ENCODE results near the gene POLR2L. TPM values are rescaled to one million over a fixed set of nuclear protein-coding genes. Genes with fewer than 3 reads are reported as not detected.

Gene POLR2L
- total RNA-seq, 6 experiments from 2014 or later = 439 to 504 (median 478) TPM

DNA sequence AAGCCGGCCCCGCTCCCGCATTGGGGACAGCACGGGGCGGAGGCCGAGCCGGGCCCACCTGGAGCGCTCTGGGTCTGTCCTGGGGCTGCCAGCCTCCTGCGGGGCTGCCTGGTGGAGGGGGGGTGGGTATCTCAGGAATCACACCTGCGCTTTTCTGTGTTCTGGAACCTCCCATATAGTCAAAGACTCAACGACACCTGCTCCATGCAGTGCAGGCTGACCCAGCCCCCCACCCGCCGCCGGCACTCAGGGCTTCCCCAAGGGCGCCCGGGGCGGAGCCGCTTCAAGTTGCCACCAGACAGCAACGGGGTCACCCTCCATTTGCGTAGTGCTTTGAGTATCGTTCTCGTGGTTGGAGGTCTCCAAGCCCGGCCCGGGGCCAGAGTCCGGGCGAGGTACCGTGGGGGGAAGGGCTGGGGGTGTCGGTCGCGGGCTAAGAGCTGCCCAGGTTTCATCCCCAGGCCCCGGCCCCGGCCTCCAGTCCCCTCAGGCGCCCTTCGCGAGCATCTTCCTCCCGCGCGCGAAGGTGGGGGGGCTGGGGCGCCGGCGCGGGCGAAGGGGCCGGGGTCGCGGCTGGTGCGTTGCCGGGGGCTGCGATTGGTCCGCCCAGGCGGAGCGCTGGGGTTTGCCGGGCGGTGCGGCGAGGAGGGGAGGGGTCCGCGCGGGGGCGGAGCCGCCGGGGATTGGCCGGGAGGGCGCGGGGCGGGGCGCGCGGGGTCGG, 6.9 kb upstream of the POLR2L start:
- Mint-ChIP-seq H3K4me1 (ENCODE audit: low read depth) (peaks cover 25% of the 10 kb centered on the region), H3K9me3 (no peaks in the 10 kb centered on the region), H3K4me3 (no peak overlapping the region), H3K27ac (no peak overlapping the region), H3K27me3 (ENCODE audit: insufficient read depth) (peaks cover 2% of the 10 kb centered on the region), H3K36me3 (ENCODE audit: low read depth) (no peaks in the 10 kb centered on the region)
- TF ChIP-seq, protein P1, sequence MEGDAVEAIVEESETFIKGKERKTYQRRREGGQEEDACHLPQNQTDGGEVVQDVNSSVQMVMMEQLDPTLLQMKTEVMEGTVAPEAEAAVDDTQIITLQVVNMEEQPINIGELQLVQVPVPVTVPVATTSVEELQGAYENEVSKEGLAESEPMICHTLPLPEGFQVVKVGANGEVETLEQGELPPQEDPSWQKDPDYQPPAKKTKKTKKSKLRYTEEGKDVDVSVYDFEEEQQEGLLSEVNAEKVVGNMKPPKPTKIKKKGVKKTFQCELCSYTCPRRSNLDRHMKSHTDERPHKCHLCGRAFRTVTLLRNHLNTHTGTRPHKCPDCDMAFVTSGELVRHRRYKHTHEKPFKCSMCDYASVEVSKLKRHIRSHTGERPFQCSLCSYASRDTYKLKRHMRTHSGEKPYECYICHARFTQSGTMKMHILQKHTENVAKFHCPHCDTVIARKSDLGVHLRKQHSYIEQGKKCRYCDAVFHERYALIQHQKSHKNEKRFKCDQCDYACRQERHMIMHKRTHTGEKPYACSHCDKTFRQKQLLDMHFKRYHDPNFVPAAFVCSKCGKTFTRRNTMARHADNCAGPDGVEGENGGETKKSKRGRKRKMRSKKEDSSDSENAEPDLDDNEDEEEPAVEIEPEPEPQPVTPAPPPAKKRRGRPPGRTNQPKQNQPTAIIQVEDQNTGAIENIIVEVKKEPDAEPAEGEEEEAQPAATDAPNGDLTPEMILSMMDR (IDR thresholded peaks at IDR 0.05) = no peak
- DNase-seq = no peak

DNA sequence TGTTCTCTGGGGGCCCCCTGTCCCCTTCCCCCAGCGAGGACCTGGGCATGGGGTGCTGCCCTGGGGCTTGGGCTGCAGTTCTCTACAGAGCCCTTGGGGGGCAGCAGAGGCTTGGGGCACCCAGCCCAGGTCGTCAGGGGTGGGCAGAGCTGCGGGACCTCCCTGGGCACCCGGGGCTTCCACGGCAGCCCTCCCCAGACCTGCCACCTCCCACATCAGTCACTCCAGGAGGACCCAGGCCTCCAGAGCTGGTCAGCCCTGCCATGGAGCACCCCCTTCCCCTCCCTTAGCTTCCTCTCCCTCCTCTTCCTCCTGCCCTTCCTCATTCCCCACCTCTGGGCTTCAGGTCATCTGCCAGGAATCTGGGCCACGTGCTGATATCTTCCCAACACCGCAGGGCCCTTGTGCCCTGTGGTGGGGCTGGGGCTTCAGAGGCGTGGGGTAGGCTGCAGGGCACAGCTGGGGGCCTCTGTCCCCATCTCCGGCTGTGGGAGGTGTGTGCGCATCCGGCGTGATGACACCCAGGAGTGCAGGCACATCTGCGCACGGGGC, 6.1 kb upstream of the POLR2L start:
- Mint-ChIP-seq H3K27ac (no peak overlapping the region), H3K9me3 (no peaks in the 10 kb centered on the region), H3K4me1 (ENCODE audit: low read depth) (peaks cover 25% of the 10 kb centered on the region), H3K4me3 (no peak overlapping the region), H3K36me3 (ENCODE audit: low read depth) (no peaks in the 10 kb centered on the region), H3K27me3 (ENCODE audit: insufficient read depth) (peaks cover 9% of the 10 kb centered on the region)
- DNase-seq = no peak
- TF ChIP-seq, protein P1 (IDR thresholded peaks at IDR 0.05) = peak; percentile 94

DNA sequence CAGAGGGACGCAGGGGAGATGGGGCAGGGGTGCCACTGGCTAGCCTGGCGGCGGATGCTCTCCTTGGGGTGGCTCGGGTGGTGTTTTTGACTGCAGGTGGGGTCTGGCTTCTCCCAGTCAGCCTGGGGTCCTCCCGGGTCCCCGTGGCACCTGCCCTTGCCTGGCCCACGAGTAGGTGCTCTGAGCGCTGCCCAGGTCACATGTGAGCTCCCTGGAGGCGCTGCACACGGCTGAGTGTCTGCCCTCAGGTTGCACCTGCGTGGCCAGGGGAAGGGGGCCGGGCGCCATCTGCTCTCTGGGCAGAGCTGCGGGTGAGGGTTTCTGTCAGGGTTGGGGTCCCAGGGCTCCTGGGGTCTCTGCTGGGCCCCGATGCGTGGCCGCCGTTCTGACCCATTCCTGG, 5.5 kb upstream of the POLR2L start:
- TF ChIP-seq, protein P1 (IDR thresholded peaks at IDR 0.05) = no peak
- Mint-ChIP-seq H3K4me1 (ENCODE audit: low read depth) (peaks cover 25% of the 10 kb centered on the region), H3K36me3 (ENCODE audit: low read depth) (no peaks in the 10 kb centered on the region), H3K27ac (no peak overlapping the region), H3K9me3 (no peaks in the 10 kb centered on the region), H3K4me3 (no peak overlapping the region), H3K27me3 (ENCODE audit: insufficient read depth) (peaks cover 11% of the 10 kb centered on the region)
- no peak for DNase-seq

DNA sequence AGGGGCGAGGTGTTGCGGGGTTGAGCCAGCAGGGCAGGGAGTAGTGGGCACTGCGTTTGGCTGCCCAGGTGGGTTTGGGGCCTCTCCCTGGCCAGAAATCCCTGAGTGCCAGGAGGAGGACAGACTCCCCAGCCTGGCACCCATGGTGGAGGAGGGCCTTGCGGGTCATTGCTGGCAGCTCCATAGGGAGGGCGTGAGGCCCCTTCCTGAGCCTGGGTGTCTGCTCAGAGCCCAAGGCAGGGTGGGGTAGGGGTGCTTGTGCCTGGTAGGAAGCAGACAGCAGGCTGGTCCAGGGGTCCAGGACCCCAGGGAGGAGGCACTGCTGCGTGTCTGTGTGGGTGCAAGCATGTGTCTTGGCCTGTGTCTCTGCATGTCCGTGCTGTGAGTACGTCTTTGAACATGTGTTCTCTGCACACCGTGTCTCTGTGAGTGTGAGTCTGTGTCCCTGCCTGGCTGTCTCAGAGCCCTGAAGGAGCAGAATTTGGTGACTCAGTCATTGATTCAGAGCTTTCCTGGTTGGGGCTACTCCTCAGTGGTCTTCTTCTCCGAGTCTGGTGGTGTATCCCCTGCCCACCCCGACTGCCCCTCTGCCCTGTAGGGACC, 4.3 kb upstream of the POLR2L start:
- Mint-ChIP-seq H3K27ac (peak overlapping the region; percentile 97), H3K27me3 (ENCODE audit: insufficient read depth) (peaks cover 14% of the 10 kb centered on the region)

DNA sequence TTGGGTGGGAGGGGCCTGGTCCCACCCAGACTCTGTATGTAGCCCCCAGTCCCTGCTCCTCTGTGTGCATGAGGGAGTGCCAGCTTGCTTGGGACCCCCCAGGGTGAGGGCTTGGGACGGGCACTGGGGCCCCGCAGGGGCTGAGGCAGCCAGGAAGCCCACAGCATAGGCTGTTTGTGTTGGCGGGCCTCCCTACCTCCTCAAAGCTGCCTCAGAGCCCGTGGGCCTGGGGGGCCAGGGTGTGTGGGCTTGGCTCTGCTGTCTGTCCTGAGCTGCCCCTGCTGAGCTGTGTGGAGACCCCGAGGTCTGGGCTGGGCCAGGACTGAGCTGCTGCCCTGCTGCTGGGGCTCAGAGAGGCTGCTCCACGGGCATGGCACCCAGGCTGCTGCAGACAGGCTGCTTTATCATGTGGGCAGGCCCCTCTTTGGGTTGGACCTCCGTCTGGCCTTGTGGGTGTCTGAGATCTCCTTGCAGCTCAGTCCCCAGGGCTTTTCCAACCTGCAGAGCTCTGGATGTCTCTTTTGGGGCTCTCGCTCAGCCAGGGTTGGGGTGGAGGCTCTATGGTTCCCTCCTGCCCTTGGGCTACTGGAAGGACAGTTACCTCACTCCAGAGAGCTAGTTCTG, 3.7 kb upstream of the POLR2L start:
- Mint-ChIP-seq H3K27me3 (ENCODE audit: insufficient read depth) (peaks cover 19% of the 10 kb centered on the region), H3K27ac (peak overlapping the region; percentile 97), H3K4me3 (peak overlapping the region; percentile 90), H3K4me1 (ENCODE audit: low read depth) (peaks cover 28% of the 10 kb centered on the region), H3K9me3 (0 out of 2 replicates have a peak, but pooled peaks cover 5% of the 10 kb centered on the region), H3K36me3 (ENCODE audit: low read depth) (peaks cover 5% of the 10 kb centered on the region)
- TF ChIP-seq, protein P1 (IDR thresholded peaks at IDR 0.05) = no peak
- DNase-seq = no peak

More for the DNA sequence above, 4.3 kb upstream of the POLR2L start:
- no peaks in the 10 kb centered on the region for H3K9me3 Mint-ChIP-seq
- peak; percentile 73 for DNase-seq
- H3K4me1 Mint-ChIP-seq (ENCODE audit: low read depth) = peaks cover 25% of the 10 kb centered on the region
- peak overlapping the region; percentile 90 for H3K4me3 Mint-ChIP-seq
- TF ChIP-seq, protein P1 (IDR thresholded peaks at IDR 0.05) = no peak
- no peaks in the 10 kb centered on the region for H3K36me3 Mint-ChIP-seq (ENCODE audit: low read depth)

Data from HFFc6 (cell line).